ENCODE results near the gene RPP21. TPM values are rescaled to one million over a fixed set of nuclear protein-coding genes. Genes with fewer than 3 reads are reported as not detected.

The RPP21 gene
- total RNA-seq, 1 experiment from 2014 or later = 65.9 TPM

DNA sequence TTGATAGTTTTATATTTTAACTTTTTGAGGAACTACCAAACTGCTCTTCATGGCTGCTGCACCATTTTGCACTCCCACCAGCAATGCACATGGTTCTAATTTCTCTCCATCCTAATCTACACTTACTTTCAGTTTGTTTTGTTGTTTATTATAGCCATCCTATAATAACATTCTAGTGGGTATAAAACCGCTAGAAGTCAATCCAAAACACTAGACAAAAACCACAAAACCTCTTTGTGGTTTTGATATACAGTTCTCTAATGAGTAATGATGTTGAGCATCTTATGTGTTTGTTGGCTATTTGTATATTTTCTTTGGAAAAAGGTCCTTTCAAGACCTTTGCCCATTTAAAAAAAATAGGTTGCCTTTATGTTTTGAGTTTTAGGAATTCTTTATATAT is 5.6 kb downstream of the RPP21 start:
- H3K9me3 ChIP-seq (ENCODE audit: low read depth, low read length, poor library complexity, severe bottlenecking) = no peaks in the 10 kb centered on the region
- intact Hi-C loops (cut with micrococcal nuclease; ENCODE audit: unreplicated experiment) = loop anchor here (10.0 kb wide), 1 partner anchor 94 kb away; no protein-coding TSS in a partner anchor
- ChIA-PET CTCF (no interaction called here), POLR2A (ENCODE audit: low non-redundant PET) (no interaction called here)
- TF ChIP-seq, protein P1, sequence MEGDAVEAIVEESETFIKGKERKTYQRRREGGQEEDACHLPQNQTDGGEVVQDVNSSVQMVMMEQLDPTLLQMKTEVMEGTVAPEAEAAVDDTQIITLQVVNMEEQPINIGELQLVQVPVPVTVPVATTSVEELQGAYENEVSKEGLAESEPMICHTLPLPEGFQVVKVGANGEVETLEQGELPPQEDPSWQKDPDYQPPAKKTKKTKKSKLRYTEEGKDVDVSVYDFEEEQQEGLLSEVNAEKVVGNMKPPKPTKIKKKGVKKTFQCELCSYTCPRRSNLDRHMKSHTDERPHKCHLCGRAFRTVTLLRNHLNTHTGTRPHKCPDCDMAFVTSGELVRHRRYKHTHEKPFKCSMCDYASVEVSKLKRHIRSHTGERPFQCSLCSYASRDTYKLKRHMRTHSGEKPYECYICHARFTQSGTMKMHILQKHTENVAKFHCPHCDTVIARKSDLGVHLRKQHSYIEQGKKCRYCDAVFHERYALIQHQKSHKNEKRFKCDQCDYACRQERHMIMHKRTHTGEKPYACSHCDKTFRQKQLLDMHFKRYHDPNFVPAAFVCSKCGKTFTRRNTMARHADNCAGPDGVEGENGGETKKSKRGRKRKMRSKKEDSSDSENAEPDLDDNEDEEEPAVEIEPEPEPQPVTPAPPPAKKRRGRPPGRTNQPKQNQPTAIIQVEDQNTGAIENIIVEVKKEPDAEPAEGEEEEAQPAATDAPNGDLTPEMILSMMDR (conservative IDR thresholded peaks at IDR 0.05; ENCODE audit: low read depth, low read length) = no peak
- no peak for TF ChIP-seq EZH2 (IDR thresholded peaks at IDR 0.05; ENCODE audit: borderline replicate concordance, low read depth, low read length, poor library complexity, severe bottlenecking)
- no peak overlapping the region for H3K27ac ChIP-seq (ENCODE audit: low read depth, low read length, poor library complexity, severe bottlenecking)
- H3K36me3 ChIP-seq (ENCODE audit: insufficient read depth, low read length, poor library complexity, severe bottlenecking) = peaks cover 6% of the 10 kb centered on the region
- DNase-seq (ENCODE audit: low spot score) = no peak
- no TSS peak for BruUV-seq (replicated peaks)
- no peaks in the 10 kb centered on the region for H3K4me1 ChIP-seq (ENCODE audit: insufficient read depth, low read length, poor library complexity, severe bottlenecking)
- H3K27me3 ChIP-seq (replicated peaks; ENCODE audit: insufficient read depth, low read depth, low read length, poor library complexity) = no peaks in the 10 kb centered on the region
- H3K4me3 ChIP-seq (ENCODE audit: low read depth, low read length, poor library complexity, severe bottlenecking) = no peak overlapping the region

DNA sequence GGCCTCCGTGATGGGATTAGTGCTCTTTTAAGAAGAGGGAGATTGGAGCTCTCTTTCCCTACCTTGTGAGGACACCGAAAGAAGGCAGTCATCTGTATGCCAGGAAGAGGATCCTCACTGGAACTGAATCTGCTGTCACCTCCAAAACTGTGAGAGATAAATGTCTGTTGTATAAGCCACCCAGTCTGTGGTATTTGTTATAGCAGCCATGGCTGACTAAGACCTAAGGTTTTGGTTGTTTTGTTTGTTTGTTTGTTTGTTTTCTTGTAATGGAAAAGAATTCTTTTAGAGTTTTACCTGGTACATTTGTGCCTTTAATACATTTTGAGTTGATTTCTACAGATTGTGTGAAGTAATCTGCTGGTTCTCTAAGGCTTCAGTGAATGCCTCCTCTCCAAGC is 7.6 kb downstream of the RPP21 start:
- ChIA-PET POLR2A (ENCODE audit: low non-redundant PET) (no interaction called here), CTCF (no interaction called here)
- H3K9me3 ChIP-seq (ENCODE audit: low read depth, low read length, poor library complexity, severe bottlenecking) = no peaks in the 10 kb centered on the region
- H3K27me3 ChIP-seq (replicated peaks; ENCODE audit: insufficient read depth, low read depth, low read length, poor library complexity) = no peaks in the 10 kb centered on the region
- no peak overlapping the region for H3K27ac ChIP-seq (ENCODE audit: low read depth, low read length, poor library complexity, severe bottlenecking)
- TF ChIP-seq, protein P1 (conservative IDR thresholded peaks at IDR 0.05; ENCODE audit: low read depth, low read length) = no peak
- no peak for TF ChIP-seq EZH2 (IDR thresholded peaks at IDR 0.05; ENCODE audit: borderline replicate concordance, low read depth, low read length, poor library complexity, severe bottlenecking)
- no peak overlapping the region for H3K4me3 ChIP-seq (ENCODE audit: low read depth, low read length, poor library complexity, severe bottlenecking)
- peaks cover 1% of the 10 kb centered on the region for H3K36me3 ChIP-seq (ENCODE audit: insufficient read depth, low read length, poor library complexity, severe bottlenecking)
- intact Hi-C loops (cut with micrococcal nuclease; ENCODE audit: unreplicated experiment) = loop anchor here (10.0 kb wide), 1 partner anchor 92 kb away; no protein-coding TSS in a partner anchor
- H3K4me1 ChIP-seq (ENCODE audit: insufficient read depth, low read length, poor library complexity, severe bottlenecking) = no peaks in the 10 kb centered on the region
- BruUV-seq (replicated peaks) = no TSS peak
- DNase-seq (ENCODE audit: low spot score) = no peak

- Histone ChIP-seq H3K36me3 (ENCODE audit: insufficient read depth, low read length, poor library complexity, severe bottlenecking) (no peaks in the 10 kb centered on the region), H3K27me3 (replicated peaks; ENCODE audit: insufficient read depth, low read depth, low read length, poor library complexity) (peaks cover 25% of the 10 kb centered on the region), H3K4me3 (ENCODE audit: low read depth, low read length, poor library complexity, severe bottlenecking) (no peak overlapping the region), H3K9me3 (ENCODE audit: low read depth, low read length, poor library complexity, severe bottlenecking) (no peaks in the 10 kb centered on the region), H3K27ac (ENCODE audit: low read depth, low read length, poor library complexity, severe bottlenecking) (no peak overlapping the region), H3K4me1 (ENCODE audit: insufficient read depth, low read length, poor library complexity, severe bottlenecking) (peaks cover 6% of the 10 kb centered on the region)
- BruUV-seq (replicated peaks) = no TSS peak
- intact Hi-C loops (cut with micrococcal nuclease; ENCODE audit: unreplicated experiment) = loop anchor here (10.0 kb wide), 1 partner anchor 90 kb away; no protein-coding TSS in a partner anchor
- TF ChIP-seq, protein P1 (conservative IDR thresholded peaks at IDR 0.05; ENCODE audit: low read depth, low read length) = no peak
- TF ChIP-seq EZH2 (IDR thresholded peaks at IDR 0.05; ENCODE audit: borderline replicate concordance, low read depth, low read length, poor library complexity, severe bottlenecking) = no peak
- DNase-seq (ENCODE audit: low spot score) = no peak
- ChIA-PET POLR2A (ENCODE audit: low non-redundant PET) (interaction anchor here (0.6 kb wide), 1 partner anchor 66 kb away, joined by 12 read pairs; no protein-coding TSS in a partner anchor), CTCF (no interaction called here)
These were observed 10.3 kb downstream of the RPP21 start for GRCh38 chr6:30355281-30355680.

All from A673 (cell line).